Femur (tissue), 1 donor: ENCODE measurements around the gene MT1E.
"Not testable (repeated sequence)": the region's sequence is repeated elsewhere in the genome, so short reads cannot be mapped to it uniquely, and the experiment has no call there.

ENCODE experiments used
- DNase-seq: peaks from one replicate; pipeline ENCODE4 v3.0.0-alpha.2; 2017

Gene MT1E

GRCh38 chr16:56649271-56649670 lies 23.7 kb downstream of the MT1E start:
- no peak for DNase-seq

GRCh38 chr16:56649820-56650219 lies 24.2 kb downstream of the MT1E start:
- no peak for DNase-seq

GRCh38 chr16:56651586-56651985 lies 26.0 kb downstream of the MT1E start, which contains the start of gene MT1B:
MT1B (plus strand) TSS chr16:56651886; CDS start chr16:56651954, 68 bp downstream.
- DNase-seq, result no peak

DNA sequence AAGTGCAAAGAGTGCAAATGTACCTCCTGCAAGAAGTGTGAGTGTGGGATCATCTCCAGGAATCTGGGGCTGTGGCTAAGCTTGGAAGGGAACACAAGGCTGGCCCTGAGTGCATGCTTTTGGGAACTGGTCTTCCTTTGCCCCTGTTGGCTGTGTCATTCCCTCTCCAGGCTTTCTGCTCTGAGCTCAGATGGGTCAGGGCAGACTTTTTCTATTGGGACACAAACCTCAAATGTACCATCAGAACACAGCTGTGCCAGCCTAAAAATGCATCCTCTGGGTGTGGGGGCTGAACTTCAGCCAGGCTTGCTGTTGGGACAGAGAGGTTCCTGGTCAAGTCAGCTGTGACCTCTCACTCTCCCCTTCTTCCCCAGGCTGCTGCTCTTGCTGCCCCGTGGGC lies 27.0 kb downstream of the MT1E start:
- no peak for DNase-seq

DNA sequence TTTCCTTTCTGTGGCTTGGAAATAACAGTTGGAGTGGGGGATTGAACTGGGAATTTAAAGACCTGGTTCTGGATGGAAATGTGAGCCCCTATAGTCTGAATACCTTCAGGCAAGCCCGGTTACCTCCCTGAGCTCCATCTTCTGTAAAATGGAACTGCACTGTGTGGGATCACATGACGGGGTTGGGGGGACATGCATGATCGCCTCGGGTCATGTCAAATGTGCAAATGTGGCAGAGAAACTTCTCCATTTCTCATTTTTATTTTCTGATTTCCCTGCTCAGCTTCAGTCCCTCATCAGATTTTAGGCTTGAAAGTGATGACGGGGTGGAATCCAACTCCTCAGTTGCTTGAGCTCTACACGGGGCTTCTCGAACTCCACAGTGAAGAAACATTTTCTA lies 27.6 kb downstream of the MT1E start:
- no peak for DNase-seq

DNA sequence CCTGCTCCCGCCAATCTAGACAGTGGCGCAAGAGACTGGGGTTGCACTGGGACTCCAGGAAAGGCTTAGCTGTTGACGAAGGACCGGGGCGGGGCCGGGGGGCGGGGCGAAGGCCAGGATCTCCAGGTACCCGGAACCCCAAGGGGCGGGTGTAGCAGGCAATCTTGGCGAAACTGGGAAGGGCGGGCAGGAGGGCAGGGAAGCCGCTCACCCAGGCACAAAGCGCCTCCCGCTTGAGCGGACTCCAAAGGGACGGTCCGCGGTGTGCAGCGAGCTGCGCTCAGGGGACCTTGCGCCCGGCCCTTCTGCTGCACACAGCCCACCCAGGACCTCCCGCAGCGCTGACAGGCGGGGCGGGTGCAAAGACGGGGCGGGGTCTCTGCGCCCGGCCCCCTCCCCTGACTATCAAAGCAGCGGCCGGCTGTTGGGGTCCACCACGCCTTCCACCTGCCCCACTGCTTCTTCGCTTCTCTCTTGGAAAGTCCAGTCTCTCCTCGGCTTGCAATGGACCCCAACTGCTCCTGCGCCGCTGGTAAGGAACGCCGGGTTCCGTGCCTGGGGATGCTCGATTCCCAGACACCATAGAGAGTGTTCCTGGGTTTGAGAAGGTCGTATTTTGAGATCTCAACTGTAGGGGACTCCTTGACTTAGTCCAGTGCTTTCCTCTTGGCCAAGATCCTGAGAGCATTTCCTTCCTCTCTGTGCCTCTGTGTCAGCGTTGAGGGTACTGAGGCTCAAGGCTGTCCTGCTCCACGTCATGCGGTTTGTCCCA lies 32.2 kb downstream of the MT1E start, which contains the start of gene MT1F:
MT1F (plus strand) TSS at position 405 of the 772 bp plus-strand sequence; CDS start at position 505, 100 bp downstream.
- DNase-seq, result peak; percentile 49

GRCh38 chr16:56658327-56658875 lies 32.8 kb downstream of the MT1E start:
- DNase-seq, result no peak

DNA sequence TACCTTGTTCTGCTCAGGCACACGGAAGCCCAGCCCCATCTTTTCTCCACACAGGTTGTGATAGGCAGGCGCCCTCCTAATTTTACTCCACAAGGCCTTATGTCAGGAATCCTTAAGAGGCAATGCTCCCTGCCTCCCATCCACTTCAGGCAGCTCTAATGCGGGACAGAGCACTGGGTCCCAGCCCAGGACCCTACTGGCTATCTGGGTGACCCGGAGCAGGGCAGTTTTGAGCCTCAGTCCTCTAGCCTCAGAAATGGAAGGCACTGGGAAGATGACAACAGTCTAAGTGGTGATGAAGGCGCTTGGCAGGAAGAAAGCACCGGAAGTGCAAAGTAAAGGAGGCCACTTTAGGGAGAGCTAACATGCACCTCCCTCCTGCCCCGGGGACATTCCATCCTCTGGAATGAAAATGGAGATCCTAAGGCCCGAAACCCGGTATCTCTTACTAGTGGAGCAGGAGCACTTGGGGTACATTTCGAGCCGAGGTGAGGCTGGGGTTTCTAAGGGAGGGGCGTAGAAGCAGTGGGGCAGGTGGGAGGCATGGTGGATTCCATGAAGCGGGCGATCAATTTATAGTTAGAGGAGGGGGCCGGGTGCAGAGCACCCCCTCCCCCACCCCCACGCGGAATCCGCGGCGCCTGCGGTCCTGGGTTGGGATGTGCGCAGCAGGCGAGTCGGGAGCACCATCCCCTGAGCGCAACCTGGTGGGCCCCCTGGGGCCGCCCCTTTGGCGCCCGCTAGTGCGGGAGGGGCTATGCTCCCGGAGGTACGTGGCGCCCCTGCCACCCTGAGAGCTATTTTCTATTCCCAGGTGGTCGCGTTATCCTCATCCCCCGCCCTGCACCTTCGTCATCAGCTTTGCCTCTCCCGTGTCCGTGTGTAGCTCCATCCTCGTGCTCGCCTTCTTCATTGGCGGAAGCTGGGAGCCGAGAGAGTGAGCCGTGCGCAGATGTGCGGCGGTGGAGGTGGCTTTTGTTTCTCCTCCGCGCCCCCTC lies 37.1 kb downstream of the MT1E start:
- no peak for DNase-seq

DNA sequence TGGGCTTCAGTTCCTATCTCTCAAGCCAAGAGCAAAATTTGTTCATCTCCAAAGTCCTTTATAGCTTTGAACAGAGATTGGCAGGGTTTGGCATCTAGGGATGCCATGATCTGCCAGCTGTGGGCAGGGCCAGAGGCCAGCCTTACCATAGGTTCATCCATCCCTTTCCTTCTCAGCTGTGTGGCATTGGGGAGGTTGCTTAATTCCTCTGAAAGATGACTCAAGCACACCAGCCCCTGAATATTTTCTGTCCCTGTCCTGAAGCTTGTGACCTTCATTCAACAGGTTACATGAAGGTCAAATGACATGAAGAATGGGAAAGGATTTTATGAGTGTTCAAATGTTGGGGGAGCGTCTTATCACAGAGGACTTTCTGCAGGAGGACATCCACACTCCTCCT lies 38.9 kb downstream of the MT1E start:
- DNase-seq, result no peak

GRCh38 chr16:56665286-56666261 lies 40.0 kb downstream of the MT1E start:
- DNase-seq, result not testable (repeated sequence)

GRCh38 chr16:56667581-56668571 lies 42.3 kb downstream of the MT1E start, which contains the start of gene MT1G:
MT1G (minus strand) TSS chr16:56668065; CDS start chr16:56667993, 72 bp downstream.
- DNase-seq, result no peak

- no peak for DNase-seq
Measured at GRCh38 chr16:56669005-56669839, 43.6 kb downstream of the MT1E start, which contains the start of gene MT1H. MT1H (plus strand) TSS chr16:56669814; CDS start chr16:56669885, 71 bp downstream.

DNA sequence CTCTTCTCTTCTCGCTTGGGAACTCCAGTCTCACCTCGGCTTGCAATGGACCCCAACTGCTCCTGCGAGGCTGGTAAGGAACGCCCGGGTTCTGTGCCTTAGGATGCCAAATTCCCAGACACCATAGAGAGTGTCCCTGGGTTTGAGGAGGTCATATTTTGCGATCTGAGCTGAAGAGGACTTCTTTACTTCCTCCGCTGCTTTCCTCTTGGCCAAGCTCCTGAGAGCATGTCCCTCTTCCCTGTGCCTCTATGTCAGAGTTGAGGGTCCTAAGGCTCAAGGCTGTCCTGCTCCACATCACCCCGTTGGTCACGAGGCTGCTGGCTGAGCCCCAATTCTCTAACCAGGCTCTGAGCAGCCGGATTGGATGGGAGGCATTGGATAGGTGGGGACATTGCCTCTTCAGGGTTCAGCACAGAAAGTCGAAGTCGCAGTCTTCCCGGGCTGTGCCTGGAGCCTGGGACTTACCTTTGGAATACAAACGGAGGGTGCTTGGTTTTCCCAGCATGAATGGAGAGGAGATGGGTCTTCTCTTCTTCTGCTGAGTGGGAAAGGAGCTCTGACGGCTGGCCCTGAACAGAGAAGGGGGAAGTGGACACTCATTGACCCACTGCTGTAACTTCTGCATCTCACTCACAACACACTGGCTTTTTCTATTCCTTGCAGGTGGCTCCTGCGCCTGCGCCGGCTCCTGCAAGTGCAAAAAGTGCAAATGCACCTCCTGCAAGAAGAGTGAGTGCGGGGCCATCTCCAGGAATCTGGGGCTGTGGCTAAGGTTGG lies 44.4 kb downstream of the MT1E start:
- no peak for DNase-seq

- DNase-seq, result no peak
Measured at GRCh38 chr16:56670620-56670934, 45.0 kb downstream of the MT1E start.

GRCh38 chr16:56671691-56672090 lies 46.1 kb downstream of the MT1E start:
- not testable (repeated sequence) for DNase-seq

- DNase-seq, result not testable (repeated sequence)
Measured at GRCh38 chr16:56672171-56672570, 46.6 kb downstream of the MT1E start.

DNA sequence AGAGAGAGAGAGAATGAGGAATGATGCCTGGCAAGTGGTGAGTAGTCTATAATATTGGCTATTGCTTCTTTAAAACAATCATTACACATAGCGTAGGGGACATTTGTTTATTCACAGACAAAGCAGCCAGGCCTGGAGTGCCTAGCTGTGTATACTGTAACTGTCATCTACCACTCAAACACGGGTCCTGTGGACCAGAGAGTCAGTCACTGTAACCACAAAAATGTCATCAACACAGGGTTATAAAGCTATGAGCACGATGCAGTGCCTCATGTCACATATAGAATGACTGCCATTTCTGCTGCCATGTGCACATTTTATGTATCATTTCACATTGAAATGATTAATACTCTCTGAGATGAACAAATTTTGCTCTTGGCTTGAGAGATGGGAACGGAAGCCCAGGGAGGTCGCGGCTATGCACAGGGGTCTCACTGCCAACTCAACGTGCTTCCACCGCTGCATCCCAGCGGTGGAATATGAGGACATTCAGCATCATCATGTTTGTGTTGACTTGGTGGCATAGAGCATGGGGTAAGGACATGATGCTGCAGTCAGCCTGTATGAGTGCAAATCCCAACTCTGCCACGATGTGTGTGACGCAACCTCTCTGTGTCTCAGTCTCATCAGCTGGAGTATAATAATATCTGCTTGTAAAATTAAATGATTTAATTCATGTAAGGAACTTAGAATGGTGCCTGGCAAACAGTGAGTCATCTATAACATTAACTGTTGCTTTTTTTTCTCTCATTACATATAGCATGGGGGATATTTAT lies 47.4 kb downstream of the MT1E start:
- DNase-seq, result no peak

GRCh38 chr16:56673921-56674320 lies 48.3 kb downstream of the MT1E start:
- DNase-seq, result peak; percentile 45
